ENCODE data around the gene SPIB.
"Not testable (repeated sequence)": the region's sequence is repeated elsewhere in the genome, so short reads cannot be mapped to it uniquely, and the experiment has no call there.

The SPIB gene

DNA sequence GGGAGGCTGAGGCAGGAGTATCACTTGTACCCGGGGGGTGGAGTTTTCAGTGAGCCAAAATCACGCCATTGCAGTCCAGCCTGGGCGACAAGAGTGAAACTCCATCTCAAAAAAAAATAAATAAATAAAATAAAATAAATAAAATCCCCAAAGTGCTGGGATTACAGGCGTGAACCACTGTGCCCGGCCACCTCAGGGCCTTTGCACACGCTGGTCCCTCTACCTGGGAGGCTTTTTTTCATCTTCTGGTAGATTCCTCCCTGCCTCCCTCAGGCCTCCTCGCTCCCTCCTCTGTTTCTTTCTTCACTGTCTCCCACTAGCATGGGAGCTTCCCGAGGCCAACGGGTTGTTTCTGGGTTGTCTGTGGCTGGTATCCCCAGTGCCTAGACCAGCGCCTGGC is 29.0 kb downstream of the SPIB start:
- FAIRE-seq = no peak

DNA sequence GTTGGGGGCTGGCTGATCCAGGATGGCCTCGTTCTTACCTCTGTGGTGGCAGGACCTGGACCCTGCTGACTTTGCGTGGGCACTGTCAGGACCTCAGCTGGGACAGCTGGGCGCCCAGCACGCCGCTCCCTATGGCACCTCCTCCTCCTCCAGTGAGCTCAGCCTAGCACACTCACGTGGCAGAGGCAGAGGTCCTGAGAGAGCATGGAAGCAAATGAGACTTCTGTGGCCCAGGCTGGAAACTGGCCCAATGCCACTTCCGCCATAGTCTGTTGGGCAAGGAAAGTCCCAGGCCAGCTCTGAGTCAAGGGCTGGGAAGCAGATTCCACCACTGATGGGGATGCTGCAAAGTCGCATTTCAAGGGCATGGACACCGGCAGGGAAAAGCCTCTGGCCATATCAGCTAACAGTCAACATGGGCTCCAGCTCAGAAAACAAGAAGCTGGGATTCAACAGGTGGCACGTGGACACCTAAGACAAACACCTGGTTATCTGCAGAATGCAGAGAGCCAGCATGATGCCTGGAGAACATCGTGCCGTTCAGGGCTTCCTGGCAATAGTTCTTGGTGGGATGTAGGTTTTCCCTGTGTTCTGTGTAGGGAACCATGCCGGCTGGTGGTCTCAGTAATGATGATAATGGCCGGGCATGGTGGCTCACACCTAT is 30.6 kb downstream of the SPIB start:
- no peak for FAIRE-seq

- FAIRE-seq = no peak
Observed at GRCh38 chr19:50450369-50451222, 31.9 kb downstream of the SPIB start.

GRCh38 chr19:50451223-50451534 is 32.4 kb downstream of the SPIB start:
- FAIRE-seq = no peak

GRCh38 chr19:50453243-50453642 is 34.5 kb downstream of the SPIB start:
- no peak for FAIRE-seq

GRCh38 chr19:50455992-50456391 is 37.3 kb downstream of the SPIB start:
- no peak for FAIRE-seq

GRCh38 chr19:50457300-50457699 is 38.6 kb downstream of the SPIB start:
- FAIRE-seq = no peak

DNA sequence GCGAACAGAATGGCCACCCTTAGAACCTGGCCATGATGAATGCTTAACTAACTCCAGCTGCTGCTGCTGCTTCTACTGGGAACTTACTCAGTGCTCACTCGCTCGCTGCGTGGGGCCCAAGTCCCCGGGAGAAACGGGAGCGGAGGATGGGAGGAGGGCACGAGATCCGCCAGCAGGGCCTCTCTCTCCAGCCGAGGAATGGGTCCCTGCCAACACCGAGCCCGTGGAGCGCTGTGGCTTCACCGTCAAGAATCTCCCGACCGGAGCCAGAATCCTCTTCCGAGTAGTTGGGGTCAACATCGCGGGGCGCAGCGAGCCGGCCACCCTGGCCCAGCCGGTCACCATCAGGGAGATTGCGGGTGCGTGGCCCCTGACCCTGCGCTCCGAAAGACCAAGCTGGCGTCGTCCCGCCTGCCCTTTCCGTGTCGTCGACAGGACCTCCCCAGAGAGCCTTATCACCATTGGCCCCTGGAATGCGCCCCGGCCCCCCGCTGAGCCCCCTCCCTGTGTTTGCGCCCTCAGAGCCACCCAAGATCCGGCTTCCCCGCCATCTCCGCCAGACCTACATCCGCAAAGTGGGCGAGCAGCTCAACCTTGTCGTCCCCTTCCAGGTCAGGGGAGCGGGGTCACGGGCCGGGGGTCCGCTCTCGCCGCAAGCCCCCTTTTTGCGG is 39.8 kb downstream of the SPIB start:
- FAIRE-seq = no peak

- no peak for FAIRE-seq
Observed at GRCh38 chr19:50459067-50459456, 40.3 kb downstream of the SPIB start.

- FAIRE-seq = no peak
Observed at GRCh38 chr19:50459638-50460037, 40.9 kb downstream of the SPIB start.

- no peak for FAIRE-seq
Observed at GRCh38 chr19:50460161-50460765, 41.5 kb downstream of the SPIB start.

- FAIRE-seq = no peak
Observed at GRCh38 chr19:50461066-50461875, 42.5 kb downstream of the SPIB start.

DNA sequence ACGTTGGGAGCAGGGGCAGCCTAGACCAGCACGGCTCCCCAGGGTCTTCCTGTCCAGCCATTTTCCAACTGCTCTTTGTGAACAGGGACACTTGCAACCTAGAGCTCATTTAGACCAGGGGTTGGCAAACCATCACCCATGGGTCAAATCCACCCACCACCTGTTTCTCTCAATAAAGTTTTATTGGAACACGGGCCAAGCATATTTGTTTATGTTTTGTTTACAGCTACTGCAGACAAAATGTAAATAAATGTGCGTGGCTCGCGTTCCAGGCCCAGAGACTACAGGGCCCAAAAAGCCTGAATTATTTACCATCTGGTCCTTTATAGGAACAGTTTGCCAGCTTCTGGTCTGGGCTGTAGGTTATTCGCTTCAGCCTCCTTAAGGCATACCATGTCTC is 44.2 kb downstream of the SPIB start:
- no peak for FAIRE-seq

DNA sequence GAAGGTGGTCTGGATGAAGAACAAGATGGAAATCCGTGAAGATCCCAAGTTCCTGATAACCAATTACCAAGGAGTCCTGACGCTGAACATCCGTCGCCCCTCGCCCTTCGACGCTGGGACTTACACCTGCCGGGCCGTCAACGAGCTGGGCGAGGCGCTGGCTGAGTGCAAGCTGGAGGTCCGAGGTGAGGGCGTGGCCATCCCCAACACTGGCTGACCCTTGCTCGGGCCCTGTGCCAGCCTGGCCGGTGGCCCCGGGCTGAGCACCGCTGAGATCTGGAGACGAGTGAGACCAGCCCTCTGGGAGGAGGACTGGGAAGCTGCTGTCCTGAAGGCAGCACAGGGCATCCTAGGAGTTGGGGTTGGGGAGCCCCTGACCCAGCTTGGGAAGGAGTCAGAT is 45.6 kb downstream of the SPIB start:
- no peak for FAIRE-seq

- FAIRE-seq = no peak
Observed at GRCh38 chr19:50465000-50465399, 46.3 kb downstream of the SPIB start.

DNA sequence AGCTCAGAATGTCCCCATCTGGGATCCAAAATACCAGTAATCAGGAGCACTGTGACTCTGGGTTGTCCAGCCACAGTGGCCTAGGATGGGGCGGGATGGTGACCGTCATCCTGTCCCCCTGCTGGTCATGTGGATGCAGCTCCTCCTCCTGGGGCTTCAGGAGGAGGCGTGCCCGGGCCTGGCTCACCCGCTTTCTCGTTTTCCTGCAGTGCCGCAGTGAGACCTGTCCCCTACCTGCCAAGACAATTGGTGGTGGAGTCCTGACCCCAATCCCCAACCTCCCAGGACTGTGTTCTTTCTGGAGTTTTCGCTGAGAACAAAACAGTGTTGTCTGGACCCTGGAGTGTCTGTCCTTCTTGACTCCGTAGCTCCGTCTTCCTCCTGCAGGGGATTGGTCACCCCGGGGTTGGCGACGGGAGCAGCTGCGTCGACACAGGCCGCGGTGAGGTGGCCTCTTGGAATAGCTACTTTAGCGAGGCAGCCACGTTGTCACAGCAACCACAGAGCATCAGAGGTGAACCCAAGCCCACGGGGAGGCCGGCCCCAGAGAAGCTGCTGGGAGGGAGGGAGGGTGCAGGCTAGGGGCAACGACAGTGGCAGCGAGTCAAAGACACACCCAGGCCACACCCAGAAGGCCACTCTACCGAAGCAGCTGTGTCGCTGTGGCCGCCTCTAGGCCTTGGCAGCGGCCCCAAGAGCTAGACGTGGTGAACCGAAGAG is 47.4 kb downstream of the SPIB start:
- no peak for FAIRE-seq

DNA sequence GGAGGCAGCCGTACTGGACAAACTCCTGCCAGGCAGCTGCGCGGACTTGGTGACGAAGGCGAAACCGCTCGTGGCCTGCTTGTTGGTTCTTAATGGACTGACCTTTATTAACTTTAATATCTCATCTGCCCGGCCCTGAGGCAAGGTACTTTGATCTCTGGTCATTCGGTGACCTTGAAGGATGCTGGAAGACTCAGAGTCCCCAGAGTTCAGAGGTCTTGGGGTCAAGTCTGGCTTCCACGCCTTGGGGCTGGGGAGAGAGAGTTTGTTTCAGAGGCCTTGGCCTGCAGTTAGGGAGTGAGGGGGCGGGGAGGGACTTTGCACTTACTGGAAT is 47.9 kb downstream of the SPIB start:
- FAIRE-seq = no peak

DNA sequence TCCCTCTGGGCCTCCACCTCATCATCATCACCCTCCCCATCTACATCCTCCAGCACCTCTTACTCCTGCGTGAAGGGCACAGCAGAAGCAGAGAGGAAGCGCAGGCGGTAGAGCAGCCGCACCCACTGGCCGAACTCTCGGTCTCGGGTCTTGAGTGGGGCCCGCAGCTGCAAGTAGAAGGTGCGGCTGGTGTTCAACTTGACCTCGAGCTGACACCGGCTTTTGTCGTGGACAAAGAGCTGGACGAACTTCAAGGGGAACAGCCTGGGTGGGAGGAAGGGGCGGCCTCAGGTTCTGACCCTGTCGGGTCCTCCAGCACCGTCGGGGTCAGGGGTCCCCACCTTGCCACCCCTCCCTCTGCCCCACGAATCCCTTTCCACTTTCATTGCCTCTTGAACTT is 48.8 kb downstream of the SPIB start:
- no peak for FAIRE-seq

DNA sequence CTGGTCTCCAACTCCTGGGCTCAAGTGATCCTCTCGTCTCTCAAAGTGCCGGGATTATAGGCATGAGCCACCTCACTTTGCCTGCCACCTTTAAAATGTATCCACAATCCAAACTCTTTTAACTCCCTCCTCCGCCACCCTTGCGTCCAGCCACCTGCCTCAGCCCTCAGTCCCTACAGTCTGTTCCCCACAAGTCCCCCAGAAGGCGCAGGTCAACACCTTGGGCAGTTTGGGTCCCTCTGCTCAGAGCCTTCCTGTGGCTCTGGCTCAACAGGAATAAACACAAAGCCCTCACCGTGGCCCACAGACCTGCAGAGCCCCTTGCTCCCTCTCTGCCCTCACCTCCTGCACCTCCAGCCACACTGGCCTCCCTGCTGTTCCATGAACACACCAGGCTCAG is 50.1 kb downstream of the SPIB start:
- no peak for FAIRE-seq

DNA sequence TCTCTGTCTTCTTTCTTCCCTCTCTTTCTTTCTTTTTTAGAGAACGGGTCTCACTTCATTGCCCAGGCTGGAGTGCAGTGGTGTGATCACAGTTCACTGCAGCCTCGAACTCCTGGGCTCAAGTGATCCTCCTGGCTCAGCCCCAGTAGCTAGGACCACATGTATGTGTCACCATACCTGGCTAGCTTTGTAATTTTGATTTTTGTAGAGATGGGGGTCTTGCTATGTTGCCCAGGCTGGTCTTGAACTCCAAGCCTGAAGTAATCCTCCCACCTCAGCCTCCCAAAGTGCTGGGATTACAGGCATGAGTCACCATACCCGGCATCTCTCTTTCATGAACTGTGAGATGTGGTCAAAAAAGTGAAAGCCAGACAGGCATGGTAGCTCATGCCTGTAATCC is 54.6 kb downstream of the SPIB start:
- not testable (repeated sequence) for FAIRE-seq

- no peak for FAIRE-seq
Observed at GRCh38 chr19:50475101-50475568, 56.4 kb downstream of the SPIB start.

- no peak for FAIRE-seq
Observed at GRCh38 chr19:50475736-50476223, 57.0 kb downstream of the SPIB start.
